GM12878 (cell line): ENCODE results near the gene HDAC9. TPM values are rescaled to one million over a fixed set of nuclear protein-coding genes. Genes with fewer than 3 reads are reported as not detected.

Experiments used
- ATAC-seq: fragments of 200-7000 bp; cut with Tn5 transposase; 3 replicates; pipeline ENCODE4 v1.9.1; 2020; ENCODE audit warnings: mild to moderate bottlenecking, moderate library complexity
- BruUV-seq: library from RNA; stranded (reverse); fragments of 400-500 nt; replicated peaks from 2 replicates; lab custom pipeline; 2021; lab: Mats Ljungman, UMichigan
- CTCF ChIA-PET: fragments of 300-600 bp; sonication (Branson Sonifier 250); formaldehyde crosslinking; extraction: SDS; loops from one replicate; lab custom pipeline; 2021; ENCODE audit warnings: inconsistent platforms; lab: Yijun Ruan, JAX
- POLR2A ChIA-PET: fragments of 350-600 bp; formaldehyde crosslinking; extraction: SDS; loops from one replicate; lab custom pipeline; 2021; ENCODE audit warnings: inconsistent platforms; lab: Charles Lee
- RAD21 ChIA-PET: fragments of 300-600 bp; sonication (Branson Sonifier 250); formaldehyde crosslinking; loops from one replicate; lab custom pipeline; 2023; ENCODE audit warnings: antibody characterized with exemption; ENCODE audit not compliant: unreplicated experiment; lab: Charles Lee
- SMC1A ChIA-PET: fragments of 300-600 bp; sonication (Branson Sonifier 250); formaldehyde crosslinking; loops from one replicate; lab custom pipeline; 2023; ENCODE audit not compliant: unreplicated experiment, uncharacterized antibody; lab: Charles Lee
- DNase-seq: peaks from one replicate; pipeline ENCODE4 v3.0.0-alpha.2; 2011; ENCODE audit warnings: low read depth, low spot score
- FAIRE-seq: peaks from 3 replicates; lab custom pipeline; 2011; peaks lifted over from hg19 to GRCh38; lab: Jason Lieb, UNC
- H2AFZ ChIP-seq: 2 replicates; pipeline ENCODE4 v1.6.0; 2011; ENCODE audit warnings: low read depth, low read length, control low read depth; ENCODE audit not compliant: control insufficient read depth
- H3K27ac ChIP-seq: 2 replicates; pipeline ENCODE4 v1.5.1; 2011; ENCODE audit warnings: control low read depth; ENCODE audit not compliant: control insufficient read depth, insufficient read depth
- H3K27me3 ChIP-seq, 2 experiments: replicated peaks in 1 of 2; 2 replicates each; pipeline versions ENCODE4 v1.6.0 to v1.6.1; 2011; ENCODE audit warnings: low read length in 1 of 2; ENCODE audit not compliant: control insufficient read depth in 2 of 2, insufficient read depth in 2 of 2
- H3K36me3 ChIP-seq, 2 experiments: 2 replicates each; pipeline ENCODE4 v1.5.1; 2011; ENCODE audit warnings: low read length in 1 of 2; ENCODE audit not compliant: control insufficient read depth in 2 of 2, insufficient read depth in 2 of 2
- H3K4me1 ChIP-seq: 2 replicates; pipeline ENCODE4 v1.6.1; 2011; ENCODE audit warnings: mild to moderate bottlenecking, low read length, moderate library complexity, mixed read lengths; ENCODE audit not compliant: control insufficient read depth, insufficient read depth
- H3K4me2 ChIP-seq: 2 replicates; pipeline ENCODE4 v1.6.0; 2011; ENCODE audit warnings: control low read depth; ENCODE audit not compliant: control insufficient read depth, insufficient read depth
- H3K4me3 ChIP-seq: fragments of 200-600 bp; sonication (generic); 2 replicates; pipeline ENCODE4 v1.5.1; 2016
- H3K79me2 ChIP-seq: 2 replicates; pipeline ENCODE4 v1.6.0; 2011; ENCODE audit warnings: low read length; ENCODE audit not compliant: control insufficient read depth, insufficient read depth
- H3K9ac ChIP-seq: 2 replicates; pipeline ENCODE4 v1.8.0; 2011; ENCODE audit warnings: low read length, control low read depth, mixed read lengths; ENCODE audit not compliant: control insufficient read depth, insufficient read depth
- H3K9me3 ChIP-seq: replicated peaks from 3 replicates; pipeline ENCODE4 v1.5.1; 2011; ENCODE audit warnings: mild to moderate bottlenecking, low read length; ENCODE audit not compliant: control insufficient read depth, insufficient read depth
- H4K20me1 ChIP-seq: 2 replicates; pipeline ENCODE4 v1.6.0; 2011; ENCODE audit not compliant: control insufficient read depth, insufficient read depth
- ATF7 ChIP-seq: fragments of 450-650 bp; IDR thresholded peaks from 2 replicates; pipeline ENCODE4 v1.6.1; 2016; ENCODE audit warnings: low read depth, mild to moderate bottlenecking
- BMI1 ChIP-seq: fragments of 450-650 bp; IDR thresholded peaks from 2 replicates; pipeline ENCODE4 v1.6.1; 2016; ENCODE audit warnings: mild to moderate bottlenecking, moderate library complexity, borderline replicate concordance
- CREB1 ChIP-seq: IDR thresholded peaks from 2 replicates; pipeline ENCODE4 v1.6.1; 2012; ENCODE audit warnings: low read depth, mild to moderate bottlenecking, inconsistent platforms
- FOXM1 ChIP-seq: IDR thresholded peaks from 2 replicates; pipeline ENCODE4 v1.6.1; 2012; ENCODE audit warnings: low read depth, mild to moderate bottlenecking, inconsistent platforms, low read length, moderate library complexity
- HDAC2 ChIP-seq: fragments of 200-600 bp; sonication (generic); IDR thresholded peaks from 2 replicates; pipeline ENCODE4 v1.6.1; 2017
- NR2C1 ChIP-seq: fragments of 450-650 bp; IDR thresholded peaks from 2 replicates; pipeline ENCODE4 v1.6.1; 2017; ENCODE audit warnings: antibody characterized with exemption, mild to moderate bottlenecking, moderate library complexity
- RBBP5 ChIP-seq: fragments of 200-600 bp; sonication (generic); conservative IDR thresholded peaks from 2 replicates; pipeline ENCODE4 v1.6.1; 2016
- SIX5 ChIP-seq: IDR thresholded peaks from 2 replicates; pipeline ENCODE4 v1.6.1; 2011; ENCODE audit warnings: mild to moderate bottlenecking, low read depth, low read length, moderate library complexity; ENCODE audit not compliant: severe bottlenecking
- SMC3 ChIP-seq: IDR thresholded peaks from 2 replicates; pipeline ENCODE4 v1.6.1; 2011; ENCODE audit warnings: low read length, improper control_type of control experiment, borderline replicate concordance
- YBX1 ChIP-seq: fragments of 450-650 bp; IDR thresholded peaks from 2 replicates; pipeline ENCODE4 v1.6.1; 2016; ENCODE audit warnings: antibody characterized with exemption
- ZNF217 ChIP-seq: fragments of 450-650 bp; IDR thresholded peaks from 2 replicates; pipeline ENCODE4 v1.6.1; 2017; ENCODE audit warnings: antibody characterized with exemption, mild to moderate bottlenecking
- WGBS: methylation state at CpG from one replicate; pipeline ENCODE4 v1.1.6; 2016; ENCODE audit warnings: low lambda C conversion rate; ENCODE audit not compliant: insufficient replicate concordance, insufficient coverage; ENCODE audit errors: missing lambda C conversion rate; 5-methylcytosine and 5-hydroxymethylcytosine counted together
- in situ Hi-C: fragments of 300-500 bp; cut with MboI; formaldehyde crosslinking; loops from 9 replicates; pipeline ENCODE4 v1.14.3; 2018; ENCODE audit warnings: mixed read lengths
- intact Hi-C: fragments of 100-400 bp; cut with micrococcal nuclease; formaldehyde crosslinking; loops from one replicate; pipeline ENCODE4 v1.14.2; 2022; ENCODE audit not compliant: unreplicated experiment
- polyA plus RNA-seq, 11 experiments: library from polyadenylated mRNA; depleted of rRNA in 4 of 11; unstranded in 6 of 11; stranded (reverse) in 5 of 11; fragments of >200 nt; fragmentation: Nextera tagmentation in 4 of 11; fragmentation: Illumina TruSeq in 1 of 11; extraction: Ambion mirVana in 4 of 11; extraction: Trizol in 1 of 11; gene quantifications; 1 replicate in 1 of 11; 2 replicates in 10 of 11; pipeline versions ENCODE4 v1.2.1 to v1.2.3, GENCODE V29; 2011 to 2016; ENCODE audit warnings: inconsistent platforms in 2 of 11, missing spikeins in 2 of 11, low read depth in 1 of 11
- total RNA-seq, 4 experiments: library from RNA; depleted of rRNA in 3 of 4; stranded (reverse); fragments of >200 nt in 3 of 4; fragmentation: Illumina TruSeq in 1 of 4; extraction: Trizol in 1 of 4; gene quantifications; 2 replicates each; pipeline versions ENCODE4 v1.2.1 to v1.2.3, GENCODE V29; 2013 to 2021
- TF ChIP-seq, protein P1 (sequence below): fragments of 450-650 bp; conservative IDR thresholded peaks from 2 replicates; pipeline ENCODE4 v1.6.1; 2017; ENCODE audit warnings: mild to moderate bottlenecking, moderate library complexity
- TF ChIP-seq, protein P2 (sequence below): fragments of 450-650 bp; IDR thresholded peaks from 2 replicates; pipeline ENCODE4 v1.6.1; 2016; ENCODE audit warnings: mild to moderate bottlenecking, moderate library complexity, borderline replicate concordance
- TF ChIP-seq, protein P3 (sequence below): fragments of 450-650 bp; formaldehyde crosslinking; IDR thresholded peaks from 2 replicates; pipeline ENCODE4 v1.4.0; 2020; ENCODE audit warnings: mild to moderate bottlenecking, moderate library complexity
- TF ChIP-seq, protein P4 (sequence below): IDR thresholded peaks from 2 replicates; pipeline ENCODE4 v1.6.1; 2012; ENCODE audit warnings: low read depth, low read length, improper control_type of control experiment

Gene HDAC9
- total and polyA plus RNA-seq, 10 of the 15 experiments (the other 5 are each of a cell fraction or from before 2014, with no cell fraction given): 0.73 to 12.8 (median 0.92) TPM

DNA sequence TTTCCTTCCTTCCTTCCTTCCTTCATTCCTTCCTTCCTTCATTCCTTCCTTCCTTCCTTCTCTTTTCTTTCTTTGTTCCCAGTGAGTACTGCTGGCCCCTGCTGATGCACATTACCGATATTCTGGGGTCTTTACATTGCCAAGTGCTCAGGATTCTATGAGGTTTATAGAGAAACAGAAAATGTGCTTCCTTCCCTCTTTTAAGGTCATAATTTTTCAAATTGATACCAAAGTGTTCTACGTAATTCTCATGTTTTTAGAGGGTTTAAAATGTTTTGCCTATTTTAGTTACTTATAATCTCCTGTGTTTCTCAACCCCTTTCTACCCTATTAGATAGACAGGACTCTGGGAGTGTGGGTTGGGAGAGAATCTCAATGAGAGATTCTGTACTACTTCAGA, 291.2 kb downstream of the HDAC9 start:
- Histone ChIP-seq H2AFZ (no peak overlapping the region), H3K36me3 (no peaks in the 10 kb centered on the region), H3K79me2 (no peaks in the 10 kb centered on the region), H3K27me3 (no peaks in the 10 kb centered on the region), H3K4me1 (no peaks in the 10 kb centered on the region), H3K4me2 (no peak overlapping the region), H3K27ac (no peak overlapping the region), H3K9ac (no peak overlapping the region), H4K20me1 (no peaks in the 10 kb centered on the region), H3K4me3 (no peak overlapping the region), H3K9me3 (no peaks in the 10 kb centered on the region)
- RAD21 ChIA-PET: no interaction called here
- intact Hi-C loops (no loop called here), in situ Hi-C loops (no loop called here)
- TF ChIP-seq HDAC2 (no peak), SMC3 (no peak), SIX5 (no peak), RBBP5 (no peak), BMI1 (no peak), NR2C1 (no peak), ZNF217 (no peak), CREB1 (no peak), YBX1 (no peak), FOXM1 (no peak), ATF7 (no peak)
- TF ChIP-seq, protein P1, sequence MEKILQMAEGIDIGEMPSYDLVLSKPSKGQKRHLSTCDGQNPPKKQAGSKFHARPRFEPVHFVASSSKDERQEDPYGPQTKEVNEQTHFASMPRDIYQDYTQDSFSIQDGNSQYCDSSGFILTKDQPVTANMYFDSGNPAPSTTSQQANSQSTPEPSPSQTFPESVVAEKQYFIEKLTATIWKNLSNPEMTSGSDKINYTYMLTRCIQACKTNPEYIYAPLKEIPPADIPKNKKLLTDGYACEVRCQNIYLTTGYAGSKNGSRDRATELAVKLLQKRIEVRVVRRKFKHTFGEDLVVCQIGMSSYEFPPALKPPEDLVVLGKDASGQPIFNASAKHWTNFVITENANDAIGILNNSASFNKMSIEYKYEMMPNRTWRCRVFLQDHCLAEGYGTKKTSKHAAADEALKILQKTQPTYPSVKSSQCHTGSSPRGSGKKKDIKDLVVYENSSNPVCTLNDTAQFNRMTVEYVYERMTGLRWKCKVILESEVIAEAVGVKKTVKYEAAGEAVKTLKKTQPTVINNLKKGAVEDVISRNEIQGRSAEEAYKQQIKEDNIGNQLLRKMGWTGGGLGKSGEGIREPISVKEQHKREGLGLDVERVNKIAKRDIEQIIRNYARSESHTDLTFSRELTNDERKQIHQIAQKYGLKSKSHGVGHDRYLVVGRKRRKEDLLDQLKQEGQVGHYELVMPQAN: no peak
- TF ChIP-seq, protein P2, sequence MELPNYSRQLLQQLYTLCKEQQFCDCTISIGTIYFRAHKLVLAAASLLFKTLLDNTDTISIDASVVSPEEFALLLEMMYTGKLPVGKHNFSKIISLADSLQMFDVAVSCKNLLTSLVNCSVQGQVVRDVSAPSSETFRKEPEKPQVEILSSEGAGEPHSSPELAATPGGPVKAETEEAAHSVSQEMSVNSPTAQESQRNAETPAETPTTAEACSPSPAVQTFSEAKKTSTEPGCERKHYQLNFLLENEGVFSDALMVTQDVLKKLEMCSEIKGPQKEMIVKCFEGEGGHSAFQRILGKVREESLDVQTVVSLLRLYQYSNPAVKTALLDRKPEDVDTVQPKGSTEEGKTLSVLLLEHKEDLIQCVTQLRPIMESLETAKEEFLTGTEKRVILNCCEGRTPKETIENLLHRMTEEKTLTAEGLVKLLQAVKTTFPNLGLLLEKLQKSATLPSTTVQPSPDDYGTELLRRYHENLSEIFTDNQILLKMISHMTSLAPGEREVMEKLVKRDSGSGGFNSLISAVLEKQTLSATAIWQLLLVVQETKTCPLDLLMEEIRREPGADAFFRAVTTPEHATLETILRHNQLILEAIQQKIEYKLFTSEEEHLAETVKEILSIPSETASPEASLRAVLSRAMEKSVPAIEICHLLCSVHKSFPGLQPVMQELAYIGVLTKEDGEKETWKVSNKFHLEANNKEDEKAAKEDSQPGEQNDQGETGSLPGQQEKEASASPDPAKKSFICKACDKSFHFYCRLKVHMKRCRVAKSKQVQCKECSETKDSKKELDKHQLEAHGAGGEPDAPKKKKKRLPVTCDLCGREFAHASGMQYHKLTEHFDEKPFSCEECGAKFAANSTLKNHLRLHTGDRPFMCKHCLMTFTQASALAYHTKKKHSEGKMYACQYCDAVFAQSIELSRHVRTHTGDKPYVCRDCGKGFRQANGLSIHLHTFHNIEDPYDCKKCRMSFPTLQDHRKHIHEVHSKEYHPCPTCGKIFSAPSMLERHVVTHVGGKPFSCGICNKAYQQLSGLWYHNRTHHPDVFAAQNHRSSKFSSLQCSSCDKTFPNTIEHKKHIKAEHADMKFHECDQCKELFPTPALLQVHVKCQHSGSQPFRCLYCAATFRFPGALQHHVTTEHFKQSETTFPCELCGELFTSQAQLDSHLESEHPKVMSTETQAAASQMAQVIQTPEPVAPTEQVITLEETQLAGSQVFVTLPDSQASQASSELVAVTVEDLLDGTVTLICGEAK: no peak
- TF ChIP-seq, protein P3, sequence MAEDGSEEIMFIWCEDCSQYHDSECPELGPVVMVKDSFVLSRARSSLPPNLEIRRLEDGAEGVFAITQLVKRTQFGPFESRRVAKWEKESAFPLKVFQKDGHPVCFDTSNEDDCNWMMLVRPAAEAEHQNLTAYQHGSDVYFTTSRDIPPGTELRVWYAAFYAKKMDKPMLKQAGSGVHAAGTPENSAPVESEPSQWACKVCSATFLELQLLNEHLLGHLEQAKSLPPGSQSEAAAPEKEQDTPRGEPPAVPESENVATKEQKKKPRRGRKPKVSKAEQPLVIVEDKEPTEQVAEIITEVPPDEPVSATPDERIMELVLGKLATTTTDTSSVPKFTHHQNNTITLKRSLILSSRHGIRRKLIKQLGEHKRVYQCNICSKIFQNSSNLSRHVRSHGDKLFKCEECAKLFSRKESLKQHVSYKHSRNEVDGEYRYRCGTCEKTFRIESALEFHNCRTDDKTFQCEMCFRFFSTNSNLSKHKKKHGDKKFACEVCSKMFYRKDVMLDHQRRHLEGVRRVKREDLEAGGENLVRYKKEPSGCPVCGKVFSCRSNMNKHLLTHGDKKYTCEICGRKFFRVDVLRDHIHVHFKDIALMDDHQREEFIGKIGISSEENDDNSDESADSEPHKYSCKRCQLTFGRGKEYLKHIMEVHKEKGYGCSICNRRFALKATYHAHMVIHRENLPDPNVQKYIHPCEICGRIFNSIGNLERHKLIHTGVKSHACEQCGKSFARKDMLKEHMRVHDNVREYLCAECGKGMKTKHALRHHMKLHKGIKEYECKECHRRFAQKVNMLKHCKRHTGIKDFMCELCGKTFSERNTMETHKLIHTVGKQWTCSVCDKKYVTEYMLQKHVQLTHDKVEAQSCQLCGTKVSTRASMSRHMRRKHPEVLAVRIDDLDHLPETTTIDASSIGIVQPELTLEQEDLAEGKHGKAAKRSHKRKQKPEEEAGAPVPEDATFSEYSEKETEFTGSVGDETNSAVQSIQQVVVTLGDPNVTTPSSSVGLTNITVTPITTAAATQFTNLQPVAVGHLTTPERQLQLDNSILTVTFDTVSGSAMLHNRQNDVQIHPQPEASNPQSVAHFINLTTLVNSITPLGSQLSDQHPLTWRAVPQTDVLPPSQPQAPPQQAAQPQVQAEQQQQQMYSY: no peak
- TF ChIP-seq, protein P4, sequence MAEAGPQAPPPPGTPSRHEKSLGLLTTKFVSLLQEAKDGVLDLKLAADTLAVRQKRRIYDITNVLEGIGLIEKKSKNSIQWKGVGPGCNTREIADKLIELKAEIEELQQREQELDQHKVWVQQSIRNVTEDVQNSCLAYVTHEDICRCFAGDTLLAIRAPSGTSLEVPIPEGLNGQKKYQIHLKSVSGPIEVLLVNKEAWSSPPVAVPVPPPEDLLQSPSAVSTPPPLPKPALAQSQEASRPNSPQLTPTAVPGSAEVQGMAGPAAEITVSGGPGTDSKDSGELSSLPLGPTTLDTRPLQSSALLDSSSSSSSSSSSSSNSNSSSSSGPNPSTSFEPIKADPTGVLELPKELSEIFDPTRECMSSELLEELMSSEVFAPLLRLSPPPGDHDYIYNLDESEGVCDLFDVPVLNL: no peak
- CTCF ChIA-PET: no interaction called here
- no TSS peak for BruUV-seq
- FAIRE-seq (no peak), DNase-seq (no peak), ATAC-seq (no peak)
- SMC1A ChIA-PET: interaction anchor here (1.6 kb wide), 1 partner anchor 32 kb away, joined by 3 read pairs; no protein-coding TSS in a partner anchor
- POLR2A ChIA-PET: no interaction called here
- 22% methylated on average over 2 of the region's 2 CpGs for WGBS
